ENCODE measurements around the gene ELMO1.

The ELMO1 gene

GRCh38 chr7:36821617-36822016 lies 627.0 kb downstream of the ELMO1 start:
- DNase-seq (ENCODE audit: low read depth), result no peak

DNA sequence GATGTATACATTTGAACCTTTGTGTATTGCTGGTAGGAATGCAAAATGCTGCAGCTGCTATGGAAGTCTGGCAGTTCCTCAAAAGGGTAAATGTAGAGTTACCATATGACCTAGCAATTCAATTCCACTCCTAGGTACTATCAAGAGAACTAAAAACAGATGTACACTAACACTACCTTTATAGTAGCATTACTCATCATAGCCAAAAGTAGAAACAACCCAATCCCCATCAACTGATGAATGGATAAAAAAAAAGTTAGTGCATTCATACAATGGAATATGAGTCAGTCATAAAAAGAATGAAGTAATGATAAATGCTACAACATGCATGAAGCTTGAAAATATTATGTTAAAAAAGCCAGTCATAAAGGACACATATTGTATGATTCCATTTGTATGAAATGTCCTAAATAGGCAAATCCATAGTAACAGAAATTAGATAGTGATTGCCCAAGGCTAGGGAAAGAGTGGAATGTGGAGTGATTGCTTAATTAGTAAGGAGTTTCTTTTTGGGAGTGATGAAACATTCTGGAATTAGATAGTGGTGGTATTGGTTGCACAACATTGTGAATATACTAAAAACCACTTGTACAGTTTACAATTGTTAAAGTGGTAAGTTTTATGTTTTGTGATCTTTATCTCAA lies 628.0 kb downstream of the ELMO1 start:
- no peak for DNase-seq (ENCODE audit: low read depth)

GRCh38 chr7:36819639-36820038 lies 629.0 kb downstream of the ELMO1 start:
- no peak for DNase-seq (ENCODE audit: low read depth)

DNA sequence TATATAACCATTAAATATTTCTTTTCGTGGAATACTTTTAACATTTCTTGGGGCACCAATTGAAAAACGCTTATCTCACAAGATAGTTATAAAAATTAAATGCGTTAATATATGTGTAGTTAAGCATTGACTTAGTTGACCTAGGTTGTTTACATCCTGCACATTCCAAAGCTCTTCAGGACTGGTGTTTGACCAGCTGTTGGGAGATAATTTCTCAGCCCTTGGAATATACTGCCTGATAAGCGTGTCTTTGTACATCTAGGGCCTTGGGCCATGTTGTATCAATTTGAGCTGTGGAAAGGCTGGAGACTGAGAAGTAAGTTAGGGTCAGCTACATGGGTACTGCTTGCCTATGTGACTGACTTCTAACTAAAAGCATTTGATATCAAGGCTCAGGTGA lies 634.4 kb downstream of the ELMO1 start:
- no peak for DNase-seq (ENCODE audit: low read depth)

- no peak for DNase-seq (ENCODE audit: low read depth)
Measured at GRCh38 chr7:36811807-36812206, 636.9 kb downstream of the ELMO1 start.

DNA sequence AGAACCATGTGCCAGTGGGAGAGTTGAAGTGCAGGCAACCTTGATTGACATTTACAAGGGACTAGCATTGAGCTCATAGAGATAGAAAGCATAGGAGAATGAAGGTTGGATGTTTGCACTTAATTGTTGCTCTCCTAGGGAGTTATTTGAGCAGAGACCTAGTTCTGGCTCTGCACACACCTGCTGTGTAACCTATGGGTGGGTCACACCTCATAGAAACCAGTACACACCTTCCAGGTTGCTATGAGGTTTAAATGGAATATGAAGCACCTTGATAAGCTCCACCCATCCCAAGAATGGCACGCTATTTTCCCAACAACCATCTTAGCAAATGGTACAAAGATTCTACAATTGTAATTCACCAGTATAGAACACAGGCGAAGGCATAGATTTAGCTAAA lies 638.2 kb downstream of the ELMO1 start:
- DNase-seq (ENCODE audit: low read depth), result no peak

GRCh38 chr7:36810032-36810431 lies 638.6 kb downstream of the ELMO1 start:
- no peak for DNase-seq (ENCODE audit: low read depth)

DNA sequence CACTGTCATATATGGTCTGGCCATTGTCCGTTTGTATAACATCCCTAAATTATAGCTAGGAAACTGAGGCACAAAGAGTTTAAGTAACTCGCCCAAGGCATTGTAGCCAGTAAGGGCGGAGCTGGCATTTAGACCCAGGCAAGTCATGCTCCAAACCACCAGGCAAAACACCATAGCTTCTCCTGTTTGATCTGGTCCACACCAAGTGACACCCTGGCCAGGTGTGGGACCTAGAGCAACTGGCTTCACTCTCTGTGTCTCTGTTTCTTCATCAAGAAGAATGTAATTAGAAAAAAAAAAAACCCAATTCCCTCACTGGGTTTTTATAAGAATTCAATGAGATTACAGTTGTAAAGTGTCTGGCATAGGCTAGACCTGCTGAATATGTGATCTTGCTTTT lies 639.2 kb downstream of the ELMO1 start:
- DNase-seq (ENCODE audit: low read depth), result no peak

- no peak for DNase-seq (ENCODE audit: low read depth)
Measured at GRCh38 chr7:36809086-36809485, 639.6 kb downstream of the ELMO1 start.

GRCh38 chr7:36806891-36807290 lies 641.8 kb downstream of the ELMO1 start:
- DNase-seq (ENCODE audit: low read depth), result no peak

Measured in T-helper 22 cell (primary cell).